CD4-positive, alpha-beta T cell treated with Interleukin-15 for 4 hours (primary cell): ENCODE results near the gene RSPRY1.

Experiments
- DNase-seq: peaks from one replicate; pipeline ENCODE4 v3.0.0-alpha.2; 2020; ENCODE audit warnings: low spot score

RSPRY1 gene

GRCh38 chr16:57224651-57225335 is 38.7 kb downstream of the RSPRY1 start:
- no peak for DNase-seq

- DNase-seq = no peak
These were observed 39.8 kb downstream of the RSPRY1 start for GRCh38 chr16:57225978-57226377.

- DNase-seq = no peak
These were observed 40.8 kb downstream of the RSPRY1 start for GRCh38 chr16:57226701-57227621.

GRCh38 chr16:57229079-57229478 is 43.0 kb downstream of the RSPRY1 start:
- no peak for DNase-seq

GRCh38 chr16:57231821-57232350 is 45.8 kb downstream of the RSPRY1 start:
- no peak for DNase-seq

GRCh38 chr16:57233944-57234706 is 48.0 kb downstream of the RSPRY1 start:
- DNase-seq = no peak

- no peak for DNase-seq
These were observed 48.6 kb downstream of the RSPRY1 start for GRCh38 chr16:57234707-57235092.

- no peak for DNase-seq
These were observed 49.2 kb downstream of the RSPRY1 start for GRCh38 chr16:57235128-57236021.

GRCh38 chr16:57236022-57236350 is 49.9 kb downstream of the RSPRY1 start:
- DNase-seq = no peak

- DNase-seq = no peak
These were observed 52.6 kb downstream of the RSPRY1 start for GRCh38 chr16:57238682-57239081.

GRCh38 chr16:57239107-57239506 is 53.0 kb downstream of the RSPRY1 start:
- no peak for DNase-seq

GRCh38 chr16:57240851-57241250 is 54.7 kb downstream of the RSPRY1 start:
- DNase-seq = no peak

GRCh38 chr16:57242650-57243049 is 56.5 kb downstream of the RSPRY1 start:
- DNase-seq = no peak

- no peak for DNase-seq
These were observed 58.3 kb downstream of the RSPRY1 start for GRCh38 chr16:57244463-57244766.

GRCh38 chr16:57244767-57245471 is 58.8 kb downstream of the RSPRY1 start, which contains the start of gene ARL2BP:
Gene ARL2BP, plus strand, starts transcription at chr16:57245259. Its CDS starts 109 bp downstream, at chr16:57245368.
- peak; percentile 98 for DNase-seq

- DNase-seq = no peak
These were observed 59.5 kb downstream of the RSPRY1 start for GRCh38 chr16:57245472-57246113.

- DNase-seq = no peak
These were observed 65.2 kb downstream of the RSPRY1 start for GRCh38 chr16:57251352-57251751.

- no peak for DNase-seq
These were observed 66.1 kb downstream of the RSPRY1 start for GRCh38 chr16:57252148-57252721.

- no peak for DNase-seq
These were observed 67.3 kb downstream of the RSPRY1 start for GRCh38 chr16:57253466-57253865.
